Activated B cell treated with CpG ODN at 0.5 μM for 24 hours (primary cell): ENCODE results near the gene PIK3C2G. TPM values are rescaled to one million over a fixed set of nuclear protein-coding genes. Genes with fewer than 3 reads are reported as not detected.
"Not testable (repeated sequence)": the region's sequence is repeated elsewhere in the genome, so short reads cannot be mapped to it uniquely, and the experiment has no call there.

Source experiments
- ATAC-seq: fragments of 200-7000 bp; cut with Tn5 transposase; one replicate; pipeline ENCODE4 v1.10.0; 2021; ENCODE audit warnings: low read depth, mild to moderate bottlenecking, moderate library complexity
- CTCF ChIA-PET: fragments of 350-600 bp; sonication (Branson Sonifier 250); formaldehyde crosslinking; loops from one replicate; lab custom pipeline; 2021; ENCODE audit warnings: antibody characterized with exemption; lab: Charles Lee
- POLR2A ChIA-PET: fragments of 350-600 bp; sonication (Branson Sonifier 250); formaldehyde crosslinking; loops from one replicate; lab custom pipeline; 2021; ENCODE audit warnings: antibody characterized with exemption; lab: Charles Lee
- DNase-seq: peaks from one replicate; pipeline ENCODE4 v3.0.0; 2022
- H3K27ac Mint-ChIP-seq: one replicate; pipeline ENCODE4 v1.8.0; 2020; ENCODE audit warnings: mixed read lengths
- H3K27me3 Mint-ChIP-seq: one replicate; pipeline ENCODE4 v1.8.0; 2021; ENCODE audit warnings: mixed read lengths
- H3K36me3 Mint-ChIP-seq: one replicate; pipeline ENCODE4 v1.8.0; 2021; ENCODE audit warnings: low read depth, mixed read lengths
- H3K4me1 Mint-ChIP-seq: one replicate; pipeline ENCODE4 v1.8.0; 2021; ENCODE audit warnings: mixed read lengths
- H3K4me3 Mint-ChIP-seq: one replicate; pipeline ENCODE4 v1.8.0; 2020; ENCODE audit warnings: mild to moderate bottlenecking, mixed read lengths
- H3K9me3 Mint-ChIP-seq: one replicate; pipeline ENCODE4 v1.8.0; 2020; ENCODE audit warnings: mixed read lengths
- CTCF ChIP-seq: fragments of 200-600 bp; IDR thresholded peaks from one replicate; pipeline ENCODE4 v1.8.0; 2022; ENCODE audit warnings: antibody characterized with exemption, mild to moderate bottlenecking
- intact Hi-C: fragments of 100-400 bp; cut with micrococcal nuclease; formaldehyde crosslinking; loops from one replicate; pipeline ENCODE4 v1.15.1; 2024
- total RNA-seq: library from RNA; stranded (reverse); gene quantifications from 2 replicates; pipeline ENCODE4 v1.2.3, GENCODE V29; 2022

The PIK3C2G gene
- total RNA-seq, 1 donor from 2014 or later = not detected

- ChIA-PET CTCF (no interaction called here), POLR2A (no interaction called here)
- no peak for TF ChIP-seq CTCF
- Mint-ChIP-seq H3K36me3 (no peaks in the 10 kb centered on the region), H3K9me3 (peaks cover 13% of the 10 kb centered on the region), H3K4me1 (no peaks in the 10 kb centered on the region), H3K4me3 (no peak overlapping the region), H3K27ac (no peak overlapping the region), H3K27me3 (no peaks in the 10 kb centered on the region)
- no peak for ATAC-seq
- intact Hi-C loops = no loop called here
- no peak for DNase-seq
Measured at GRCh38 chr12:18689771-18690170, 428.5 kb downstream of the PIK3C2G start.

DNA sequence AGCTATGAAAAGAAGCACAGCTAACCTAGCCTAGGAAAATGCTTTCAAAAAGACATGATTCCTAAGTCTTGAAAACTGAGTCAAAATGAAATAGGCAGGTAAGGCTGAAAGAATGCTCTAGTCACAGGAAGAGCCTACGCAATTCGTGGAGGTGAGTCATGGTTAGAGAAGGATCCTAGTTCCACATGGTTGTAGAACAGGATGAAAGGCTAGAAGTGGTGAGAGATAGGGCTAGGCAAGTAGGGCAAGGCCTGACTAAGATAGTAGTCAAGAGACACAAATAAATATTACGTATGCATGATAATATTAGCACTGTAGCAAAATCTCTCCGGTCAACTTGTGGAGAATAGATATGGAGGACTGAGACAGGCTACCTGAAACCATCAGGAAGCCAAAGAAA is 429.3 kb downstream of the PIK3C2G start:
- Mint-ChIP-seq H3K4me1 (no peaks in the 10 kb centered on the region), H3K4me3 (no peak overlapping the region), H3K9me3 (peaks cover 13% of the 10 kb centered on the region), H3K27me3 (no peaks in the 10 kb centered on the region), H3K27ac (no peak overlapping the region), H3K36me3 (no peaks in the 10 kb centered on the region)
- ATAC-seq (no peak), DNase-seq (no peak)
- POLR2A ChIA-PET = no interaction called here
- TF ChIP-seq CTCF = no peak
- intact Hi-C loops = no loop called here
- CTCF ChIA-PET = no interaction called here

DNA sequence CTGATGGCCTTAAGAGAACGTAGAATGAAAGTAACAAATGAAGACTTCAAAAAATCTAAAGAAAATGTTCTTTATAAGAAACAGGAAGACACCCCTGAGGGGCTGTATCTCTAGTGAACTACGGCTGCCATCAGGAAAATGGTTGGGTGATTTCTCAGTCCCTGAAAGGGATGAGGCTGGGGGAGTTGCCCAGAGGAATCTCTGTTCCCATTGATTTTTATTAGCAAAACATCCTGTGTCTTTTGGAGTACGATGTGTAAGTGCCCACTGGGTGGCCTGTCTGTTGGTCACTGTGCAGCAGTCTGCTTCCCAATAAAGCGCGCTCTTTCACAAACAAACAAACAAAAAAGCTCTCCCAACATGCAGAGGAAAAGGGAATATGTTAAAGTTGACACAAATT is 432.7 kb downstream of the PIK3C2G start:
- H3K4me3 Mint-ChIP-seq, H3K4me1 Mint-ChIP-seq, intact Hi-C loops, H3K27me3 Mint-ChIP-seq, DNase-seq, POLR2A ChIA-PET, H3K27ac Mint-ChIP-seq, CTCF ChIA-PET, ATAC-seq, H3K36me3 Mint-ChIP-seq: not testable (repeated sequence)
- H3K9me3 Mint-ChIP-seq = peaks cover 11% of the 10 kb centered on the region

DNA sequence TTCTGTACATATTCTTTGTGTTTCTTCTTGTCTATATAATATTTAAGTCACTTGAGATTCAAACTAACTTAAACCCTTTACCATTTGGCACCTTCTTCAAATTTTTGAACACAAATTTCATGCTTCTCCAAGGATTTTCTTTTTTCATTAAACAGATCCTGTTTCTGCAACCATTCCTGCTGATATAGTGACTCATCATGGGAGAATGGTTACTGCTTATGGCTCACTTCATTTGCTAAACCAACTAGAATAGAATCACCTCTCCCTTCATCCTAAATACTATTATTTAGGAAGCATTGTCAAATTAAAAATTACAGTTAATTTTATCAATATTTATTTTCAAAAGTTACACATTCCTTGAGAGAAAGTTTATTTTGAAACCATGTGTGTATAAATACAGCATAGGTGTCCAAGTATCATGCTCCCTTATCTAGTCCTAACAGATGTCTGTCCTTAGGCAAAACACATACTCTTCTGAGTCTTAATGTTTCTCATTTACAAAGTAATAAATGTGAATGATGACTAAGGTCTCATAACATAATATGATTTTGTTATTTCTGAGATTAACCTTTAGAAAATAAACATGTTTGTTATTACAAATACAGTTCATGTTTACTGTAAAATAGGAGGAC is 435.8 kb downstream of the PIK3C2G start:
- Mint-ChIP-seq H3K4me3 (no peak overlapping the region), H3K36me3 (no peaks in the 10 kb centered on the region), H3K27me3 (no peaks in the 10 kb centered on the region), H3K27ac (no peak overlapping the region), H3K9me3 (peaks cover 11% of the 10 kb centered on the region), H3K4me1 (no peaks in the 10 kb centered on the region)
- ChIA-PET CTCF (no interaction called here), POLR2A (no interaction called here)
- DNase-seq = no peak
- intact Hi-C loops = no loop called here
- no peak for TF ChIP-seq CTCF
- ATAC-seq = no peak

Other genes with a start within 250 kb of the PIK3C2G start
- not detected in 2 replicates for gene RERGL, start 171.3 kb upstream of the PIK3C2G start, total RNA-seq